ENCODE results near the gene HSD17B13. TPM values are rescaled to one million over a fixed set of nuclear protein-coding genes. Genes with fewer than 3 reads are reported as not detected.
A peak's percentile ranks its signal among the peaks of the same experiment; 100 is the strongest.

The HSD17B13 gene
- total and polyA plus RNA-seq, 2 of the 4 experiments (the other 2 are of a cell fraction): not detected

- Histone ChIP-seq H2BK5ac (ENCODE audit: low read depth, low read length, poor library complexity, severe bottlenecking) (no peak overlapping the region), H3K18ac (ENCODE audit: low read depth, low read length) (no peak overlapping the region), H4K20me1 (ENCODE audit: insufficient read depth, low read length) (no peaks in the 10 kb centered on the region), H3K9me3 (ENCODE audit: control insufficient read depth, insufficient read depth, low read length) (no peaks in the 10 kb centered on the region), H3K79me1 (ENCODE audit: low read depth in 1 of 2, low read length in 2 of 2) (no peaks in the 10 kb centered on the region), H3K9me1 (ENCODE audit: insufficient read depth, low read length) (no peaks in the 10 kb centered on the region), H3K36me3 (ENCODE audit: control insufficient read depth, insufficient read depth, low read length) (no peaks in the 10 kb centered on the region), H2BK20ac (ENCODE audit: low read depth, low read length) (no peak overlapping the region), H3K4me2 (ENCODE audit: low read depth, low read length) (no peak overlapping the region), H4K5ac (ENCODE audit: low read depth, low read length) (no peak overlapping the region), H2AFZ (replicated peaks; ENCODE audit: low read length, poor library complexity) (no peak overlapping the region), H2BK15ac (ENCODE audit: low read depth, low read length) (no peak overlapping the region), H3K56ac (ENCODE audit: extremely low read depth, insufficient read depth, low read length) (no peak overlapping the region), H2AK5ac (ENCODE audit: low read depth, low read length) (no peak overlapping the region), H2BK120ac (ENCODE audit: low read depth, low read length) (no peak overlapping the region), H4K8ac (ENCODE audit: low read depth in 2 of 2, low read length in 2 of 2) (no peak overlapping the region), H3K4ac (ENCODE audit: low read depth, low read length) (no peak overlapping the region), H4K91ac (ENCODE audit: insufficient read depth, low read depth, low read length) (no peak overlapping the region), H3K4me3 (ENCODE audit: insufficient read depth, low read depth, low read length) (no peak overlapping the region), H3K27ac (ENCODE audit: insufficient read depth, low read length) (no peak overlapping the region), H3K9ac (ENCODE audit: low read depth, low read length) (no peak overlapping the region), H3K23ac (ENCODE audit: low read depth, low read length) (no peak overlapping the region), H3K4me1 (ENCODE audit: control insufficient read depth, insufficient read depth, low read length) (no peaks in the 10 kb centered on the region), H3K27me3 (ENCODE audit: control insufficient read depth, insufficient read depth, low read length) (peaks cover 11% of the 10 kb centered on the region), H3K14ac (replicated peaks; ENCODE audit: low read depth, low read length) (no peak overlapping the region), H2AK9ac (replicated peaks; ENCODE audit: low read depth, low read length, poor library complexity) (no peak overlapping the region)
- DNase-seq (peak; percentile 52), ATAC-seq (ENCODE audit: low read depth) (peak; percentile 87)
- in situ Hi-C loops (cut with MboI; ENCODE audit: low sequenced_read_pairs): loop anchor here (5.0 kb wide), 1 partner anchor 197 kb away; no protein-coding TSS in a partner anchor
- POLR2A ChIA-PET (ENCODE audit: unreplicated experiment): no interaction called here
- TF ChIP-seq BHLHE40 (IDR thresholded peaks at IDR 0.05; ENCODE audit: low read depth, low read length): no peak
- peak; percentile 64 for TF ChIP-seq CTCF (conservative IDR thresholded peaks at IDR 0.05; ENCODE audit: low read depth, low read length)
- peak; percentile 65 for TF ChIP-seq RAD21 (IDR thresholded peaks at IDR 0.05; ENCODE audit: low read length)
- no peak for TF ChIP-seq CEBPB (IDR thresholded peaks at IDR 0.05; ENCODE audit: low read depth, low read length)
- peak; percentile 44; the same call in 1 of the 2 replicates for TF ChIP-seq SMC3 (IDR thresholded peaks at IDR 0.05; ENCODE audit: low read depth, low read length)
- intact Hi-C loops (cut with micrococcal nuclease): loop anchor here (1.0 to 2.0 kb wide), 3 partner anchors 196 to 579 kb away; no protein-coding TSS in a partner anchor
- CTCF ChIA-PET: interaction anchor here (0.5 to 0.6 kb wide), 2 partner anchors 212 to 651 kb away, joined by 3 read pairs; no protein-coding TSS in a partner anchor
- BruUV-seq (replicated peaks): no TSS peak
- WGBS, 2 experiments (ENCODE audit: extremely low coverage in 2 of 2, insufficient read length in 1 of 2): no CpG with 5 or more reads among the region's 3 CpGs
- dilution Hi-C loops (cut with HindIII; ENCODE audit: low sequenced_read_pairs, unreplicated experiment): no loop called here
These were observed 52.5 kb downstream of the HSD17B13 start for GRCh38 chr4:87270144-87270543.

All from IMR-90 (cell line).